Measurements from ENCODE around the gene FAM114A2.

DNA sequence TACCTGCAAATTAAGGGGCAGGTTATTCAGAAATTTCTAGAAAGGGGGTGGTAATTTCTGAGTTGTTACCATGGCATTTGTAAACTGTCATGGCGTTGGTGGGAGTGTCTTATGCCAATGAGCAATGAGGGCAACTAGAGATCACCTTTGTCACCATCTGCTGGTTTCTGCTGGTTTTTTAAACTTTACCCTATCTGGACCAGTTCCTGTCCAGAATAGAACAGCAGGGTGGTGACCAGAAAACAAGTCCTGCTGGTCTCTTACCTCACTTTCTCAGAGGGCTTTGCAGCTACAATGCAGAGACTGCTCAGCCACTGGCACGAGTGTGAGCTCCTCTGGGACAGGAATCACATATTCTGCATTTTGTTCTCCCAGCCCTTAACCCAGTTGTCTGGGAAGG lies 51.4 kb downstream of the FAM114A2 start:
- TF ChIP-seq, protein P1, sequence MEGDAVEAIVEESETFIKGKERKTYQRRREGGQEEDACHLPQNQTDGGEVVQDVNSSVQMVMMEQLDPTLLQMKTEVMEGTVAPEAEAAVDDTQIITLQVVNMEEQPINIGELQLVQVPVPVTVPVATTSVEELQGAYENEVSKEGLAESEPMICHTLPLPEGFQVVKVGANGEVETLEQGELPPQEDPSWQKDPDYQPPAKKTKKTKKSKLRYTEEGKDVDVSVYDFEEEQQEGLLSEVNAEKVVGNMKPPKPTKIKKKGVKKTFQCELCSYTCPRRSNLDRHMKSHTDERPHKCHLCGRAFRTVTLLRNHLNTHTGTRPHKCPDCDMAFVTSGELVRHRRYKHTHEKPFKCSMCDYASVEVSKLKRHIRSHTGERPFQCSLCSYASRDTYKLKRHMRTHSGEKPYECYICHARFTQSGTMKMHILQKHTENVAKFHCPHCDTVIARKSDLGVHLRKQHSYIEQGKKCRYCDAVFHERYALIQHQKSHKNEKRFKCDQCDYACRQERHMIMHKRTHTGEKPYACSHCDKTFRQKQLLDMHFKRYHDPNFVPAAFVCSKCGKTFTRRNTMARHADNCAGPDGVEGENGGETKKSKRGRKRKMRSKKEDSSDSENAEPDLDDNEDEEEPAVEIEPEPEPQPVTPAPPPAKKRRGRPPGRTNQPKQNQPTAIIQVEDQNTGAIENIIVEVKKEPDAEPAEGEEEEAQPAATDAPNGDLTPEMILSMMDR (conservative IDR thresholded peaks at IDR 0.05 in 1 of 2, IDR thresholded peaks at IDR 0.05 in 1 of 2; ENCODE audit: low read depth in 1 of 2, low read length in 2 of 2): no peak
- no peak for TF ChIP-seq EZH2 (IDR thresholded peaks at IDR 0.05; ENCODE audit: low read length, missing control alignments)

All from fibroblast of lung (primary cell).